GM18873 (cell line): ENCODE results near the gene ESR2.
"Not testable (repeated sequence)": the region's sequence is repeated elsewhere in the genome, so short reads cannot be mapped to it uniquely, and the experiment has no call there.

Experiments used
- ATAC-seq: cut with Tn5 transposase; IDR thresholded peaks from one replicate; pipeline ENCODE4 v1.9.1; 2021; ENCODE audit warnings: mild to moderate bottlenecking, moderate library complexity, moderate number of reproducible peaks; ENCODE audit not compliant: unreplicated experiment, low FRiP score

ESR2 gene

DNA sequence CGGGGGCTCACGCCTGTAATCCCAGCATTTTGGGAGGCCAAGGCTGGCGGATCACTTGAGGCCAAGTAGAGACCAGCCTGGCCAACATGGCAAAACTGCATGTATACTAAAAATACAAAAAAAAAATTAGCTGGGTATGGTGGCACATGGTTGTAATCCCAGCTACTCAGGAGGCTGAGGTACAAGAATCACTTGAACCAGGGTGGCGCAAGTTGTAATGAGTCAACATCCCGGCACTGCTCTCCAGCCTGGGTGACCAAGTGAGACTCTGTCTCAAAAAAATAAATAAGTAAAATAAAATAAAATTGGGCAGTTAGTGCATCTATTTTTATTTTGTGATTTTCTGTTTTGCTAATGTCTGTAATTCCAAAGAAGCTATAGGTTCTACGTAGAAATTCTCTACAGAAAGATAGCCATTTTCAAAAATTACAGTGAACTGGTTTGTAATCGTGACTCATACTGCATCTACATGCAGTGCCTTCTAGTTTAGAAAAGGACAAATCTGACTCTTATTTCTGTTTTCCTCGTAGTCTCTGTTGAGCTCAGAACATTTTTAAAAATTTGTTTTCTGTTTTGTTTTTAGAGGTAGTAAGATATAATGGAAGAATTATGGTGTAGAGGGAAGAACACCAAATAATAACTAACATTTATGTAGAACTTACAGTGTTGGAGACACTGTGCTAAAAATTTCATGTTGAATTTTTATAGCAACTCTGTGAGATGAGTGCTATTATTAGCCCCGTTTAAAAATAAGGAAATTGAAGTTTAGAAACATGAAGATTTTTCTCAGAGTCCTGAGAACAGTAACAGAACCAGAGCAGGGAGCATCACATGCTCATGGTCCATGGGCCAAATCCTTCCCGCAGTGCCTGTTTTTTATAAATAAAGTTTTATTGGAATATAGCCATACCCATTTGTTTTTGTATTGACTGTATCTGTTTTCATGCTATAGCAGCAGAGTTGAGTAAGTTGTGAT lies 240.2 kb downstream of the ESR2 start:
- ATAC-seq = no peak

DNA sequence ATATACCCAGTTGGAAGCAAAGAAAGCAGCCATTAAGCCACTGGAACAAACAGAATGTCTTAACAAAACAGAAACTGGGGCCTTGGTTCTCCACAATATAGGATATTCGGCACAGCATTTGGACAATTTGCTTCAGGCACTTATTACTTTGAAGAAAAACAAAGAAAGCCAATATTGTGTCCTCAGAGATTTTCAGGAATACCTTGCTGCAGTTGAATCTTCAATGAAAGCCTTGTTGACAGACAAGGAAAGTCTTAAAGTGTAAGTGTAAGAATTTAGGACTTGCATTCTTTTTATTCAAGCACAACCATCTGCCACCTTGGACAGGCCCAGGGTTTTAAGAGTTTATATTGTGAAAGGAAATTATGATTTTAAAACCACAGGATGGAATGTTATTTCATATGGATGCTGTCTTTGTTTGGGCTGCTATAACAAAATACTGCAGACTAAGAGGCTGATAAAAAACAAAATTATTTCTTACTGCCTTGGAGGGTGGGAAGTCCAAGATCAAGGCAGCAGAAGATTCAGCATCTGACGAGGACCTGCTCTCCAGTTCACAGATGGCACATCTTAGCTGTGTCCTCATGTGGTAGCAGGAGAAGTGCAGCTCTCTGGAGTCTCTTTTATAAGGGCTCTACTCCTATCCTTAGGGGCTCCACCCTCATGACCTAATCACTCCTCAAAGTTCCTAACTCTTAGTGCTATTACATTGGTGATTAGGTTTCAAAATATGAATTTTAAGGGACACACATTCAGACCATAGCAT lies 244.4 kb downstream of the ESR2 start:
- ATAC-seq = no peak

DNA sequence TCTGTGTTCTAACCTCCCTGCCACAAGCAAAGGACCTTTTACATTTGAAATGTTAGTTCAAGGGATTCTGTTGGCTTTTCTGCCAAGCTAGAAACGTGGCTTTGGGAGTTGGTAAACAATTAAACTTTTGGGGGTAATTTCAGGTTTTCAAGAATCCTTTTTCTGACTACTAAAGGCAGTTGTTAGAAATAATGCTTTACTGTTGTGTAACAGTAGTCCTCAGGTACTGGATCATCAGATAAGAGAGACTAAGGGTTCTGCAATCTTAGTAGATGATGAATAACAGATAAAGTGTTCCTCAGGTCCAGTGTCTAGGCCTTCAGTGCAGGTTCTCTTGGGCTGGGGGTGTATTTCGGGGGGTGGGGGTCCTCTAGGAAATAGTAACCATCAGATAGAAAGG lies 249.1 kb downstream of the ESR2 start:
- no peak for ATAC-seq

DNA sequence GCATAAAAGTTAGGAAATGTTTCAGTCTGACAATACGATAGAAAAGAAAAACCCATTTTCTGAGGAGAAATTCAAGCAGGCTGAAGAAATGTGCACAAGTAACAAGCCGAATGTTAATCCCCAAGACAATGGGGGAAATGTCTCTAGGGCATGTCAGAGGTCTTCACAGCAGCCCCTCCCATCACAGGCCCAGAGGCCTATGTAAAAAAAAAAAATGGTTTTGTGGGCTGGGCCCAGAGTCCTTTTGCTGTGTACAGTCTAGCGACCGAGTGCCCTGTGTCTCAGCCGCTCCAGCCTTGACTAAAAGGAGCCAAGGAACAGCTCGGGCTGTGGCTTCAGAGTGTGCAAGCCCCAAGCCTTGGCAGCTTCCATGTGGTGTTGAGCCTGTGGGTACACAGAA lies 250.9 kb downstream of the ESR2 start:
- ATAC-seq = not testable (repeated sequence)

DNA sequence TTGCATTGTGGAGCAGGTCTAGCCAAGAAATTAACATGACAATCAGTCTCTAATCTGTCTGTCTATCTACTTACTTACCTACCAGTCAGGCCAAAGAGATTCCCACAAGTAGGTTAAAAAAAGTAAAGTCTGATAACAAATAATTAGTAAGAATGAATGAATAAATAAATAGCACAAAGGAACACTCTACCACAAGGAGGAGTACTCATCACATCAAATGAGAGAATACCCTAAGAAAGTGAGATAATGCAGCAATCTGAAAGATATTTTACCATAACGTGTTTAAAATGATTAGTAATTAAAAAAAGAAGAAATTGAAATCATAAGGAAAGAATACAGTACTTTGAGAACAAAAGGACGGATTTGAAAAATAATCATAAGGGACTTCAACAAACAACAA lies 254.1 kb downstream of the ESR2 start:
- no peak for ATAC-seq

DNA sequence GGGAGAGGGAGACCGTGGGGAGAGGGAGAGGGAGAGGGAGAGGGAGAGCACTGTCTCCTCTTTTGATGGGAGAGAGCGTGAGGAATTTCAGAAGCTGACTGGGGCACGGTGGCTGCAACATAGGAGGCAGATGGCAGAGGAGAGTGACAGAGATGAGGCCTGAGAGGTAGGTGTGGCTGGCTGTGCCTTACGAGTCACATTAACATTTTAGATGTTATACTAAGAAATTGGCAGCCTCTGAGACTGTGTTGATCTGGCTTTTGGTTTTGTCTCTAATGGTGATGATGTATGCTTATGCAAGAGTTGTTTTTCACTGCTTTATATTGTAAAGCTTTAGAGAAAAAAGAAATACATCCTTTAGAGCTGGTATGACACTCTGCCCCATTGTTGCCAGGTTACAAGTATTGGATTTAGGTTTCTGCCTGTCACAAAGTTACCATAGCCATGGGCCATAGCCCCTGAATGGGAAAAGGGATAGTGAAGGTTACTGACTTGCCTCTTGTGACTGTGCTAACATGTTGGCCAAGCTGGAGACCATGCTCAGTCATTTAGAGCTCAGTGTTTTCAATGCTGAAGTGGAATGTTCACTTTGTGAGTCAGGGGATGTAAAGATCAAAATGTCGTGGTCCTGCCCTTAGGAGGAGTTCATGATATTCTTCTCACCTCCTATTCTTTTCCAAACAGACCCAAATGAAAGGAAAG lies 255.2 kb downstream of the ESR2 start:
- no peak for ATAC-seq

DNA sequence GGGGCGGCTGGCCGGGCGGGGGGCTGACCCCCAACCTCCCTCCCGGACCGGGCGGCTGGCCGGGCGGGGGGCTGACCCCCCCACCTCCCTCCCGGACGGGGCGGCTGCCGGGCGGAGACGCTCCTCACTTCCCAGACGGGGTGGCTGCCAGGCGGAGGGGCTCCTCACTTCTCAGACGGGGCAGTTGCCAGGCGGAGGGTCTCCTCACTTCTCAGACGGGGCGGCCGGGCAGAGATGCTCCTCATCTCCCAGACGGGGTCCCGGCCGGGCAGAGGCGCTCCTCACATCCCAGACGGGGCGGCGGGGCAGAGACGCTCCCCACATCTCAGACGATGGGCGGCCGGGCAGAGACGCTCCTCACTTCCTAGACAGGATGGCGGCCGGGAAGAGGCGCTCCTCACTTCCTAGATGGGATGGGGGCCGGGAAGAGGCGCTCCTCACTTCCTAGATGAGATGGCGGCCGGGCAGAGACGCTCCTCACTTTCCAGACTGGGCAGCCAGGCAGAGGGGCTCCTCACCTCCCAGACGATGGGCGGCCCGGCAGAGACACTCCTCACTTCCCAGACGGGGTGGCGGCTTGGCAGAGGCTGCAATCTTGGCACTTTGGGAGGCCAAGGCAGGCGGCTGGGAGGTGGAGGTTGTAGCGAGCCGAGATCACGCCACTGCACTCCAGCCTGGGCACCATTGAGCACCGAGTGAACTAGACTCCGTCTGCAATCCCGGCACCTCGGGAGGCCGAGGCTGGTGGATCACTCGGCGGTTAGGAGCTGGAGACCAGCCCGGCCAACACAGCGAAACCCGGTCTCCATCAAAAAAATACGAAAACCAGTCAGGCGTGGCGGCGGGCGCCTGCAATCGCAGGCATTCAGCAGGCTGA lies 256.1 kb downstream of the ESR2 start:
- ATAC-seq = not testable (repeated sequence)

DNA sequence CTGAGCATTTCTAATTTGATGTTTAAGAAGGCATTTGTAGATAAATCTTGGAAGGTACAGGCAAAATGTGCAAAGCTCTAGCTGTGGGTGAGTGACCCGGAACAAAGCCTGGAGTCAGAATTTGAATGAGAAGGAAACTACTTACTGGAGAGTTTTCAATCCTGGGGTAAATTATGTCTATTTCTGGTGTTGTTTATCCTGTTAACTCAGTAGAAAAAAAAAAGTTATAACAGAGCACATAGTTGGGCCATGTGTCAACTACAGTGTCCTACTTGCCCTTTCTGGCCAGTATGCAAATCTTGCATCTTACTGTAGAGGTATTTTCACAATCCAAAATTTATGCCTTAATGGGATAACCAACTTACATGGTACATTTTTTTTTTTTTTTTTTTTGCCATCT lies 259.0 kb downstream of the ESR2 start:
- ATAC-seq = no peak
